ENCODE results near the gene DNAJB14. TPM values are rescaled to one million over a fixed set of nuclear protein-coding genes. Genes with fewer than 3 reads are reported as not detected.
A peak's percentile ranks its signal among the peaks of the same experiment; 100 is the strongest.

The DNAJB14 gene
- total and polyA plus RNA-seq, 2 of the 4 experiments (the other 2 are of a cell fraction), result 12.9 to 15.6 TPM

DNA sequence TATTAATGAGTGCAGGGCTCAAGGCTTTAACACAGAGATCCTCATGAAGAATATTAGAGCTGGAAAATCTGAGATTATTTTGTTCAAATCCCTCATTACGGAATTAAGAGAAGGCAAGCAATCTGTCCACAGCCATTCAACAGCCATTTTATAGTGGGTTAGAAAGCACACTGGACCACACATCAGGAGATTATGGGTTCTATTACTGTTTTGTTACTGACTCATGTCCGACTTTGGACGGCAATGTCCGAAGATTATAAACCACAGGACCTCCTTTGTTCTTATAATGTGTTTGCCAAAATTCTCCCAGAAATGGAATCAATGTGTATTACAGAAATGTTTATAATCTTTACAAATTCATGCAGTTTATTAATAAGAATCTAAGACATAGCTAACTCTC is 60.3 kb downstream of the DNAJB14 start:
- BruUV-seq (replicated peaks), result no TSS peak
- Histone ChIP-seq H2BK20ac (ENCODE audit: low read depth, low read length) (no peak overlapping the region), H3K4me1 (ENCODE audit: control insufficient read depth, insufficient read depth, low read length) (no peaks in the 10 kb centered on the region), H4K5ac (ENCODE audit: low read depth, low read length) (no peak overlapping the region), H3K27me3 (ENCODE audit: control insufficient read depth, insufficient read depth, low read length) (no peaks in the 10 kb centered on the region), H2AK9ac (replicated peaks; ENCODE audit: low read depth, low read length, poor library complexity) (no peak overlapping the region), H2BK5ac (ENCODE audit: low read depth, low read length, poor library complexity, severe bottlenecking) (no peak overlapping the region), H3K27ac (ENCODE audit: insufficient read depth, low read length) (no peak overlapping the region), H3K23ac (ENCODE audit: low read depth, low read length) (no peak overlapping the region), H2BK120ac (ENCODE audit: low read depth, low read length) (no peak overlapping the region), H3K9me3 (ENCODE audit: control insufficient read depth, insufficient read depth, low read length) (no peaks in the 10 kb centered on the region), H4K20me1 (ENCODE audit: insufficient read depth, low read length) (peaks cover 4% of the 10 kb centered on the region; the same call in 1 of the 2 replicates), H4K91ac (ENCODE audit: insufficient read depth, low read depth, low read length) (no peak overlapping the region), H3K4ac (ENCODE audit: low read depth, low read length) (no peak overlapping the region), H2AK5ac (ENCODE audit: low read depth, low read length) (no peak overlapping the region), H3K9me1 (ENCODE audit: insufficient read depth, low read length) (no peaks in the 10 kb centered on the region), H3K4me3 (ENCODE audit: insufficient read depth, low read depth, low read length) (no peak overlapping the region), H3K4me2 (ENCODE audit: low read depth, low read length) (no peak overlapping the region), H3K56ac (ENCODE audit: extremely low read depth, insufficient read depth, low read length) (no peak overlapping the region), H3K14ac (replicated peaks; ENCODE audit: low read depth, low read length) (0 out of 2 replicates have a peak overlapping the region, but pooled peaks have one; percentile 66), H4K8ac (ENCODE audit: low read depth in 2 of 2, low read length in 2 of 2) (no peak overlapping the region), H3K36me3 (ENCODE audit: control insufficient read depth, insufficient read depth, low read length) (peaks cover 8% of the 10 kb centered on the region), H2AFZ (replicated peaks; ENCODE audit: low read length, poor library complexity) (no peak overlapping the region), H2BK15ac (ENCODE audit: low read depth, low read length) (no peak overlapping the region), H3K18ac (ENCODE audit: low read depth, low read length) (no peak overlapping the region), H3K79me1 (ENCODE audit: low read depth in 1 of 2, low read length in 2 of 2) (peaks cover 0 to 21% of the 10 kb centered on the region in 2 experiments; a peak in 3 of 4 replicates), H3K9ac (ENCODE audit: low read depth, low read length) (no peak overlapping the region)
- DNase-seq (peak; percentile 65), ATAC-seq (ENCODE audit: low read depth) (no peak)
- in situ Hi-C loops (cut with MboI; ENCODE audit: low sequenced_read_pairs), result loop anchor here (10.0 kb wide), 1 partner anchor 321 kb away; the partner anchor contains the start of gene TRMT10A
- dilution Hi-C loops (cut with HindIII; ENCODE audit: low sequenced_read_pairs, unreplicated experiment), result no loop called here
- ChIA-PET CTCF (no interaction called here), POLR2A (ENCODE audit: unreplicated experiment) (no interaction called here)
- WGBS, 2 experiments (ENCODE audit: extremely low coverage in 2 of 2, insufficient read length in 1 of 2), result no CpG with 5 or more reads among the region's 4 CpGs
- intact Hi-C loops (cut with micrococcal nuclease), result loop anchor here (5.0 kb wide), 1 partner anchor 74 kb away; no protein-coding TSS in a partner anchor
- TF ChIP-seq, protein P1, sequence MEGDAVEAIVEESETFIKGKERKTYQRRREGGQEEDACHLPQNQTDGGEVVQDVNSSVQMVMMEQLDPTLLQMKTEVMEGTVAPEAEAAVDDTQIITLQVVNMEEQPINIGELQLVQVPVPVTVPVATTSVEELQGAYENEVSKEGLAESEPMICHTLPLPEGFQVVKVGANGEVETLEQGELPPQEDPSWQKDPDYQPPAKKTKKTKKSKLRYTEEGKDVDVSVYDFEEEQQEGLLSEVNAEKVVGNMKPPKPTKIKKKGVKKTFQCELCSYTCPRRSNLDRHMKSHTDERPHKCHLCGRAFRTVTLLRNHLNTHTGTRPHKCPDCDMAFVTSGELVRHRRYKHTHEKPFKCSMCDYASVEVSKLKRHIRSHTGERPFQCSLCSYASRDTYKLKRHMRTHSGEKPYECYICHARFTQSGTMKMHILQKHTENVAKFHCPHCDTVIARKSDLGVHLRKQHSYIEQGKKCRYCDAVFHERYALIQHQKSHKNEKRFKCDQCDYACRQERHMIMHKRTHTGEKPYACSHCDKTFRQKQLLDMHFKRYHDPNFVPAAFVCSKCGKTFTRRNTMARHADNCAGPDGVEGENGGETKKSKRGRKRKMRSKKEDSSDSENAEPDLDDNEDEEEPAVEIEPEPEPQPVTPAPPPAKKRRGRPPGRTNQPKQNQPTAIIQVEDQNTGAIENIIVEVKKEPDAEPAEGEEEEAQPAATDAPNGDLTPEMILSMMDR (conservative IDR thresholded peaks at IDR 0.05; ENCODE audit: low read depth, low read length), result no peak
- no peak for TF ChIP-seq CEBPB (IDR thresholded peaks at IDR 0.05; ENCODE audit: low read depth, low read length)
- TF ChIP-seq MXI1 (IDR thresholded peaks at IDR 0.05; ENCODE audit: borderline replicate concordance, low read depth, low read length), result no peak
- TF ChIP-seq BHLHE40 (IDR thresholded peaks at IDR 0.05; ENCODE audit: low read depth, low read length), result no peak
- TF ChIP-seq CHD1 (IDR thresholded peaks at IDR 0.05; ENCODE audit: low read depth, low read length), result no peak
- TF ChIP-seq FOS (IDR thresholded peaks at IDR 0.05; ENCODE audit: low read depth, low read length), result no peak
- TF ChIP-seq, protein P2, sequence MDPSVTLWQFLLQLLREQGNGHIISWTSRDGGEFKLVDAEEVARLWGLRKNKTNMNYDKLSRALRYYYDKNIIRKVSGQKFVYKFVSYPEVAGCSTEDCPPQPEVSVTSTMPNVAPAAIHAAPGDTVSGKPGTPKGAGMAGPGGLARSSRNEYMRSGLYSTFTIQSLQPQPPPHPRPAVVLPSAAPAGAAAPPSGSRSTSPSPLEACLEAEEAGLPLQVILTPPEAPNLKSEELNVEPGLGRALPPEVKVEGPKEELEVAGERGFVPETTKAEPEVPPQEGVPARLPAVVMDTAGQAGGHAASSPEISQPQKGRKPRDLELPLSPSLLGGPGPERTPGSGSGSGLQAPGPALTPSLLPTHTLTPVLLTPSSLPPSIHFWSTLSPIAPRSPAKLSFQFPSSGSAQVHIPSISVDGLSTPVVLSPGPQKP (IDR thresholded peaks at IDR 0.05; ENCODE audit: borderline replicate concordance, low read depth, low read length), result no peak
- TF ChIP-seq MAZ (IDR thresholded peaks at IDR 0.05; ENCODE audit: borderline replicate concordance, low read depth, low read length), result no peak
- no peak for TF ChIP-seq RFX5 (IDR thresholded peaks at IDR 0.05; ENCODE audit: low read depth, low read length)
- TF ChIP-seq MAFK (IDR thresholded peaks at IDR 0.05; ENCODE audit: low read depth, low read length), result no peak
- no peak for TF ChIP-seq SMC3 (IDR thresholded peaks at IDR 0.05; ENCODE audit: low read depth, low read length)
- TF ChIP-seq, protein P3, sequence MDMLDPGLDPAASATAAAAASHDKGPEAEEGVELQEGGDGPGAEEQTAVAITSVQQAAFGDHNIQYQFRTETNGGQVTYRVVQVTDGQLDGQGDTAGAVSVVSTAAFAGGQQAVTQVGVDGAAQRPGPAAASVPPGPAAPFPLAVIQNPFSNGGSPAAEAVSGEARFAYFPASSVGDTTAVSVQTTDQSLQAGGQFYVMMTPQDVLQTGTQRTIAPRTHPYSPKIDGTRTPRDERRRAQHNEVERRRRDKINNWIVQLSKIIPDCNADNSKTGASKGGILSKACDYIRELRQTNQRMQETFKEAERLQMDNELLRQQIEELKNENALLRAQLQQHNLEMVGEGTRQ (IDR thresholded peaks at IDR 0.05; ENCODE audit: low read depth, low read length), result no peak
- no peak for TF ChIP-seq RCOR1 (IDR thresholded peaks at IDR 0.05; ENCODE audit: insufficient replicate concordance, low read length)
